CD4-positive, alpha-beta T cell treated with Interleukin-12 subunit alpha and Interleukin-12 subunit beta, for 1 hour (primary cell): ENCODE results near the gene C12orf60.

Experiments used
- DNase-seq: peaks from one replicate; pipeline ENCODE4 v3.0.0-alpha.2; 2020

Gene C12orf60

GRCh38 chr12:14839262-14839661, 35.8 kb downstream of the C12orf60 start:
- no peak for DNase-seq

GRCh38 chr12:14840616-14841015, 37.1 kb downstream of the C12orf60 start:
- no peak for DNase-seq

DNA sequence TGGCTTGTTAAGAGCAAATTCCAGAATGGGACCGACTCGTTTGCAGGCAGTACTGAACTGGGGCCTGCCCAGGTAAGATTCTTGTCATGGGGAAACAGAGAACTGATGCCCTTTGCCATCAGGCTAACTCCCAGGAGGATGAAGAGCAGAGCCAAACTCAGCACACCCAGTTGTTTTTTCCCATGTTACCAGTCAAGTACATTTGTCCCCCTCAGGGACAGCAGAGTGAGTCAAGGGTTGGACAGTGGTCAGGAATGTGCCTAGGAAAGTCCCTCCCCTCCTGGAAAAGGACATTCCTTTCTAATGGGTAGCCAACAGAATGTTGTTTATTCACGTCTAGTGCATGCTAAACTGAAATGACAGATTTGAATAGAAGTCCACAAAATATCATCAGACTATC, 38.3 kb downstream of the C12orf60 start:
- no peak for DNase-seq

DNA sequence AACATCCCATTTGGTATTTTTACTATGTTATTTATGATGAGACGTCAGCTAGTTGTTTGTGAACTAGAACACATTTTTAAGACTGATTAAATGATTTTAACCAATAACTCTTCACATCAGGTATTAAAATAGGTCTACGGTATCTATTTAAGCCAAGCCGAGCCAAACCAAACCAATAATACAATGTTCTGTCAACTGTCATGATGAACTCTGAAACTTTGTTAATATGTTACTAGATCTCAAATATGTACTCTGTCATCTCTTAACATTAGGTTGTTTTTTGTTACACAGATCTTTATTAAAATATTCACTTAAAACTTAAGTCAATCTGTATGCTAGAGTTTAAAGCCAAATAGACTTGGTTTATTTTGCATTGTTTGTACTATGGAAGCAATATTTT, 38.8 kb downstream of the C12orf60 start:
- no peak for DNase-seq

GRCh38 chr12:14843425-14843887, 40.0 kb downstream of the C12orf60 start, which contains the start of gene ART4:
TSS of gene ART4 (minus strand) at chr12:14843526. CDS start at chr12:14843113, 413 bp downstream.
- DNase-seq, result no peak

- no peak for DNase-seq
Observed at GRCh38 chr12:14844401-14844800, 40.9 kb downstream of the C12orf60 start.

- DNase-seq, result peak; percentile 68
Observed at GRCh38 chr12:14845350-14845750, 41.9 kb downstream of the C12orf60 start.

GRCh38 chr12:14846042-14846587, 42.6 kb downstream of the C12orf60 start:
- no peak for DNase-seq

- no peak for DNase-seq
Observed at GRCh38 chr12:14846876-14847580, 43.6 kb downstream of the C12orf60 start.

DNA sequence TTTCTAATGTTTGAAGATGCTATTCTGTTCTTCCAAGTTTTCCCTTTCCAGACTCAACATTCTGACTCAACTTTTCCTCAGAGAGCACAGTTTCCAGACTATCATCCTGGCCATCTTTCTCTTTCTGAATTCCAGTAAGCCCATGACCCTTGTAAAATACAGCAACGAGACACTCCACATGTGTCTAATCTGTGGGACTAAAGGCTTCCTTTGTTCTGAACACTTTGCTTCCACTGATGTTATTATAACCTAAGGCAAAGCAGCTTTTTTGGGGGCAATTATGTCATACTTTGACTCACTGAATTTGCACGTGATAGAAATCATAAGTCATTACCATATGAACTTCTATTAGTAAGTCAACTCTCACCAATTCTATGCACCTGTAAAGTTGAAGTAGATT, 46.2 kb downstream of the C12orf60 start:
- DNase-seq, result no peak

- no peak for DNase-seq
Observed at GRCh38 chr12:14850929-14851663, 47.6 kb downstream of the C12orf60 start.

GRCh38 chr12:14852880-14853279, 49.4 kb downstream of the C12orf60 start:
- DNase-seq, result no peak

DNA sequence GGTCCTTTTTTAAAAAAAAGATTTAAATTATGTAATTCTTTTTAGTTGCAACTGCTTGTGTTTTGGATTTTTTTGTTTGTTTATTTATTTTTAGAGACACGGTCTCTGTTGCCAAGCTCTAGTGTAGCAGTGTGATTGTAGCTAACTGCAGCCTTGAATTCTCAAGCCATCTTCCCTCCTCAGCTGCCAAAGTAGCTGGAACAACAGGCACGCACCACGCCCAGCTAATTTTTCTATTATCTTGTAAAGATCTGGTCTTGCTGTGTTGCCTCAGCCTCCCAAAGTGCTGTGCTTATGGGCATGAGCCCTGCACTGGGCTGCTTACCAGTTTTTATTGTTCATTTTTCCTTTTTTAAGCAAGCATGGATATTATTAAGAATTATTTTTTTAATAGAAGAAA, 50.5 kb downstream of the C12orf60 start:
- no peak for DNase-seq

DNA sequence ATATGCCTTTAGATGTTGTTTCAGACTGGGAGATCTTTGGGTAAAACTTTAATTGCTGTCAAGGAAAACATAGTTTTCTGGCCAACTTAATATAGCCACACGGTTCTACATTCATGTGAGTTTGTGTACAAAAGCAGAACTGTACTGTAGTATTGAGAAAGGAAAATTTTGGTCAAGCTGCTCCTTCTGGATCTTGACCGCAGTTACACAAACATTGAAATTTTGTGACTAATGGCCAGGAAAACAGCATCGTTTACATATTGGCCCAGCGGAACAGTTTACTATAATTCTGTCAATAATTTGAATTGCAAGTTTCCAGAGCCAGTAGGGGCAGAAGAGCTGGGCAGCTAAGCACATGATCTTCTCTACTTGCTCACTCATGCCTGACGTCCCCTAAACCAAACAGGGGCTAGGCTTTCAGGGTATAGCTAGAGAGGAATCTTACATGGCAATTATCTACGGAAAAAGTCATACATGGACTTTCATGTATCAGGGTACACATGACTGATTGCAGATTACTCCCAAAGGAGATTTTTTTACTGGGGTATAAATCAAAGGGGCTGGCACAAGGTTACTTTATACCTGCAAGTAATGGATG, 51.2 kb downstream of the C12orf60 start:
- no peak for DNase-seq

- DNase-seq, result no peak
Observed at GRCh38 chr12:14858513-14858912, 55.0 kb downstream of the C12orf60 start.

- no peak for DNase-seq
Observed at GRCh38 chr12:14860490-14860889, 57.0 kb downstream of the C12orf60 start.

- DNase-seq, result no peak
Observed at GRCh38 chr12:14868916-14869506, 65.5 kb downstream of the C12orf60 start.

- no peak for DNase-seq
Observed at GRCh38 chr12:14871247-14871646, 67.8 kb downstream of the C12orf60 start.

GRCh38 chr12:14871886-14872285, 68.4 kb downstream of the C12orf60 start:
- DNase-seq, result no peak

GRCh38 chr12:14873440-14874185, 70.1 kb downstream of the C12orf60 start:
- no peak for DNase-seq
